ENCODE data around the gene TANGO6.

TANGO6 gene

DNA sequence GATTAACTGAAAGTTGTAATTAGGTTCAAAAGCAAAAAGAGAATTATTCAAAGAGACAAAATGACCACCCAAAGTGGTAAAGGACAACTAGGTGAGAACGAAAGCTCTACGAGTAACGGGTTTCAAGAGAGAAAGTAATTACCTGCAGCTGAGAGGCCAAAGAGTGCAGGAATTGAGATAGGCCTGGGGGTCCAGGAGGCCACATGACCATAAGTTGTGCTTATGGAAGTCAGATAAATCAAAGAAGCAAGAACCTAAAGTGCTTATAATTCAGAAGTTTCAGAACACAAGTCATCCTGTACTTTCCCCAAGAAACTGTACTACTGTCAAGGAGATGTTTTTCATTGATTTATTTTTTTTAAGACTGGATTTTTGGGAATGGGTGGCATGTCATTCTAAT, 91.1 kb downstream of the TANGO6 start:
- Mint-ChIP-seq H3K27me3 (ENCODE audit: low read depth, poor library complexity) (no peaks in the 10 kb centered on the region), H3K36me3 (ENCODE audit: low read depth) (peaks cover 56% of the 10 kb centered on the region), H3K27ac (no peak overlapping the region), H3K9me3 (peaks cover 7% of the 10 kb centered on the region), H3K4me3 (no peak overlapping the region), H3K4me1 (no peaks in the 10 kb centered on the region)
- TF ChIP-seq, protein P1, sequence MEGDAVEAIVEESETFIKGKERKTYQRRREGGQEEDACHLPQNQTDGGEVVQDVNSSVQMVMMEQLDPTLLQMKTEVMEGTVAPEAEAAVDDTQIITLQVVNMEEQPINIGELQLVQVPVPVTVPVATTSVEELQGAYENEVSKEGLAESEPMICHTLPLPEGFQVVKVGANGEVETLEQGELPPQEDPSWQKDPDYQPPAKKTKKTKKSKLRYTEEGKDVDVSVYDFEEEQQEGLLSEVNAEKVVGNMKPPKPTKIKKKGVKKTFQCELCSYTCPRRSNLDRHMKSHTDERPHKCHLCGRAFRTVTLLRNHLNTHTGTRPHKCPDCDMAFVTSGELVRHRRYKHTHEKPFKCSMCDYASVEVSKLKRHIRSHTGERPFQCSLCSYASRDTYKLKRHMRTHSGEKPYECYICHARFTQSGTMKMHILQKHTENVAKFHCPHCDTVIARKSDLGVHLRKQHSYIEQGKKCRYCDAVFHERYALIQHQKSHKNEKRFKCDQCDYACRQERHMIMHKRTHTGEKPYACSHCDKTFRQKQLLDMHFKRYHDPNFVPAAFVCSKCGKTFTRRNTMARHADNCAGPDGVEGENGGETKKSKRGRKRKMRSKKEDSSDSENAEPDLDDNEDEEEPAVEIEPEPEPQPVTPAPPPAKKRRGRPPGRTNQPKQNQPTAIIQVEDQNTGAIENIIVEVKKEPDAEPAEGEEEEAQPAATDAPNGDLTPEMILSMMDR (IDR thresholded peaks at IDR 0.05) = no peak
- no peak for DNase-seq

DNA sequence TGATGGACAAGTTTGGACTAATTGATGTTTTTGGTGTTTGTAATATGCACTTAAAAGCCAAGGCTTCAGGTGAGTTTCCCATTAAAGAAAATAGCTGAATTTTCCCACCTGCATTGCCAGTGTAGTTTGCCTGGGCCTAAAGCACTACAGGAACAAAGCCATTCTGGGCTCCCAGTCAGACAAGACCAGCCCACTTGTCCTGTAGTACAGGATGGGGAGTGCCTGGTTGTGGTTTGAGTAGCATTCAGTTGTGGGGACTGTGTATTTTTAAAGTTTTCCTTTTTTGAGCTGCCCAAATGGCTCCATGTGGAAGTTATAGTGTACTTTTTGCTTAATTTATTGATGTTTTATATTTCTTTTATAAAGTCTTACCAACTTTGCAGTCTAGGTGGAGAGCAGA, 91.7 kb downstream of the TANGO6 start:
- Mint-ChIP-seq H3K27ac (no peak overlapping the region), H3K9me3 (peaks cover 7% of the 10 kb centered on the region), H3K27me3 (ENCODE audit: low read depth, poor library complexity) (no peaks in the 10 kb centered on the region), H3K4me3 (no peak overlapping the region), H3K36me3 (ENCODE audit: low read depth) (peaks cover 50% of the 10 kb centered on the region), H3K4me1 (no peaks in the 10 kb centered on the region)
- TF ChIP-seq, protein P1 (IDR thresholded peaks at IDR 0.05) = no peak
- no peak for DNase-seq

DNA sequence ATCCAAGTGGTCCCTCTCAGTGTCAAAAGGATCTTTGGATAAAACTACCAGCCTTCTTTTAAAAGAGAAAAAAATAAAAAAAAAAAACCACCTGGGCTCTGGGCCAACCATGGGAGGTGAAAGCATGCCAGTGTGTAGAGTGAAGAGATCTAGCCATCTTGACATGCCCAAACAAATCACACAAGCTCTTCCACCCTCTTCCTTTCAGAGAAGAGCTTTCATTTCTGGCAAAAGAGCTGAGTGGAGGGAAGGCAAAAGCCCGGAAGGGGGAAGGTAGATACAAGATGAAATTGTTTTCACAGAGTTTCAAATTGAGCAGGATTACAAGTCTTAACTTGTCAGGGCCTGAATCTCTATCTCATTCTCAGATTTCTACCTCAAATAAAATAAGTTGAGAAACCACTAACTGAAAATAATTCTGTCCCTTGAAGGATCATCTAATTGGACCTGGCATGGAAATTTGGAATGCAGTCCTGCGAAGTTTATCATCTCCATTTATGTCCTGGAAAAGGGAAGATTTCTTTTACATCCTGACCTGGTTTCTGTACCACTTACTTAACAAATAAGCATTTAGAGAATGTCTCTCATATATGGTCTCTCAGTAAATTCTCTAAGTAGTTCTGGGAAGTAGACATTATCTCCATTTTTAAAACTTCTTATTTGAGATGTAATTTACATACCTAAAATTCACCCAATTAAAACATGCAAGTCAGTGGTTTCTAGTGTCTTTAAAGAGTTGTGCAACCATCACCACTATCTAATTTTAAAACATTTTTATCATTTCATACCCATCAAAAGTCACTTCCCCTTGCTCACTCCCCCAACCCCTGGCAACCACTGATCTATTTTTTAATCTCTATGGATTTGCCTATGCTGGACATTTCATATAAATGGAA, 93.7 kb downstream of the TANGO6 start:
- H3K36me3 Mint-ChIP-seq (ENCODE audit: low read depth) = peaks cover 36% of the 10 kb centered on the region
- peaks cover 7% of the 10 kb centered on the region for H3K9me3 Mint-ChIP-seq
- TF ChIP-seq, protein P1 (IDR thresholded peaks at IDR 0.05) = no peak
- no peak overlapping the region for H3K27ac Mint-ChIP-seq
- no peaks in the 10 kb centered on the region for H3K4me1 Mint-ChIP-seq
- no peaks in the 10 kb centered on the region for H3K27me3 Mint-ChIP-seq (ENCODE audit: low read depth, poor library complexity)
- DNase-seq = no peak
- no peak overlapping the region for H3K4me3 Mint-ChIP-seq

DNA sequence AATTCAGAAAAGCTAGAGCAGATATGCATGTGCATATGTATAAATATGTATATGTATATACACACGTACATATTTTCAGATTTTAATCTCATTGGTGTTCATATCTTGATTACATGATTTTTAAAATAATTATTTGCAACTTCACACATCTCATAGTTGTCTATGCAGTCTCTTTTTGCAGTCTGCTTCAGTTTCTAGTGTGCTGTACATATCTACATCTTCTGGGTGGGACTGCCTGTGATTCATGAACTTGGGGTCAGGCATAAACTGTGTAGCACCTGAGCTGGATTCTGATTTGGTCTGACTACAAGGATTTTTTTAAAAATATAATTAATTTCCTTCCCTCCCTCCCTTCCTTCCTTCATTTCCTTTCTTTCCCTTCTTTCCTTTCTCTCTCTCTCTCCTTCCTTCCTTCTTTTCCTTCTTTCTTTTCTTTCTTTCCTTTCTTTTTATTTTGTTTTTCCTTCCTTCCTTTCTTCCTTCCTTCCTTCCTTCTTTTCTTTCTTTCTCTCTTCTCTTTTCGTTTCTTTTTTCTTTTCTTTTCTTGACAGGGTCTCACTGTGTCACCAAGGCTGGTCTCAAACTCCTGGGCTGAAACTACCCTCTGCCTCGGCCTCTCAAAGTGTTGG, 96.5 kb downstream of the TANGO6 start:
- no peak for DNase-seq
- no peaks in the 10 kb centered on the region for H3K4me1 Mint-ChIP-seq
- TF ChIP-seq, protein P1 (IDR thresholded peaks at IDR 0.05) = no peak
- no peak overlapping the region for H3K4me3 Mint-ChIP-seq
- peaks cover 18% of the 10 kb centered on the region for H3K9me3 Mint-ChIP-seq
- no peaks in the 10 kb centered on the region for H3K27me3 Mint-ChIP-seq (ENCODE audit: low read depth, poor library complexity)
- peaks cover 34% of the 10 kb centered on the region for H3K36me3 Mint-ChIP-seq (ENCODE audit: low read depth)
- peak overlapping the region; percentile 4 for H3K27ac Mint-ChIP-seq

- H3K9me3 Mint-ChIP-seq = peaks cover 27% of the 10 kb centered on the region
Observed at GRCh38 chr16:68940816-68941215, 97.5 kb downstream of the TANGO6 start.

More at GRCh38 chr16:68940816-68941215, 97.5 kb downstream of the TANGO6 start:
- Mint-ChIP-seq H3K4me3 (no peak overlapping the region), H3K4me1 (no peaks in the 10 kb centered on the region), H3K27ac (no peak overlapping the region), H3K36me3 (ENCODE audit: low read depth) (peaks cover 38% of the 10 kb centered on the region), H3K27me3 (ENCODE audit: low read depth, poor library complexity) (no peaks in the 10 kb centered on the region)
- TF ChIP-seq, protein P1 (IDR thresholded peaks at IDR 0.05) = no peak
- no peak for DNase-seq
